Trophoblast cell (in vitro differentiated cells and primary cell): ENCODE results near the gene PRSS48.
"Not testable (repeated sequence)": the region's sequence is repeated elsewhere in the genome, so short reads cannot be mapped to it uniquely, and the experiment has no call there.

Experiments
- DNase-seq, 2 donors: peaks; one replicate each; pipeline ENCODE4 v3.0.0-alpha.2; 2016
- H2AFZ ChIP-seq: 2 replicates; pipeline ENCODE4 v1.6.1; 2013; ENCODE audit warnings: low read length, moderate library complexity, mild to moderate bottlenecking; ENCODE audit not compliant: insufficient read depth, poor library complexity
- H2AK5ac ChIP-seq: 2 replicates; pipeline ENCODE4 v1.6.1; 2013; ENCODE audit warnings: mild to moderate bottlenecking, low read length
- H2BK120ac ChIP-seq: 2 replicates; pipeline ENCODE4 v1.6.1; 2013; ENCODE audit warnings: low read length, mild to moderate bottlenecking, moderate library complexity; ENCODE audit not compliant: insufficient read depth, poor library complexity
- H2BK12ac ChIP-seq: 2 replicates; pipeline ENCODE4 v1.6.1; 2013; ENCODE audit warnings: mild to moderate bottlenecking, low read length, moderate library complexity
- H2BK5ac ChIP-seq: 2 replicates; pipeline ENCODE4 v1.6.1; 2013; ENCODE audit warnings: low read length, low read depth, moderate library complexity, mild to moderate bottlenecking; ENCODE audit not compliant: poor library complexity
- H3K14ac ChIP-seq: 2 replicates; pipeline ENCODE4 v1.6.1; 2013; ENCODE audit warnings: mild to moderate bottlenecking, low read length
- H3K18ac ChIP-seq: 2 replicates; pipeline ENCODE4 v1.6.1; 2013; ENCODE audit warnings: mild to moderate bottlenecking, low read length
- H3K23ac ChIP-seq: 2 replicates; pipeline ENCODE4 v1.6.1; 2013; ENCODE audit warnings: low read length
- H3K27ac ChIP-seq: 2 replicates; pipeline ENCODE4 v1.5.1; 2013; ENCODE audit warnings: low read depth, mild to moderate bottlenecking, inconsistent platforms, low read length, moderate library complexity
- H3K27me3 ChIP-seq: 2 replicates; pipeline ENCODE4 v1.6.1; 2013; ENCODE audit warnings: inconsistent platforms, mild to moderate bottlenecking, low read length, moderate library complexity; ENCODE audit not compliant: insufficient read depth
- H3K36me3 ChIP-seq, 2 experiments: 1 replicate in 1 of 2; 2 replicates in 1 of 2; pipeline ENCODE4 v1.6.1; 2013; ENCODE audit warnings: low read length in 2 of 2, mild to moderate bottlenecking in 2 of 2, moderate library complexity in 1 of 2; ENCODE audit not compliant: insufficient read depth in 2 of 2, control insufficient read depth in 1 of 2
- H3K4ac ChIP-seq: 2 replicates; pipeline ENCODE4 v1.6.1; 2013; ENCODE audit warnings: low read depth, mild to moderate bottlenecking, low read length, moderate library complexity
- H3K4me1 ChIP-seq, 2 experiments: 1 replicate in 1 of 2; 2 replicates in 1 of 2; pipeline ENCODE4 v1.6.1; 2013; ENCODE audit warnings: low read length in 2 of 2, mild to moderate bottlenecking in 2 of 2, moderate library complexity in 1 of 2; ENCODE audit not compliant: insufficient read depth in 2 of 2, control insufficient read depth in 1 of 2
- H3K4me2 ChIP-seq: 2 replicates; pipeline ENCODE4 v1.6.1; 2013; ENCODE audit warnings: inconsistent platforms, mild to moderate bottlenecking, low read length, moderate library complexity
- H3K4me3 ChIP-seq: 2 replicates; pipeline ENCODE4 v1.5.1; 2013; ENCODE audit warnings: mild to moderate bottlenecking, low read depth, low read length, inconsistent platforms
- H3K79me1 ChIP-seq: one replicate; pipeline ENCODE4 v1.6.1; 2013; ENCODE audit warnings: low read length
- H3K79me2 ChIP-seq: 2 replicates; pipeline ENCODE4 v1.6.1; 2013; ENCODE audit warnings: low read length, mild to moderate bottlenecking; ENCODE audit not compliant: control insufficient read depth, insufficient read depth, poor library complexity
- H3K9ac ChIP-seq: 2 replicates; pipeline ENCODE4 v1.6.1; 2013; ENCODE audit warnings: mild to moderate bottlenecking, low read length
- H3K9me3 ChIP-seq: 2 replicates; pipeline ENCODE4 v1.6.1; 2013; ENCODE audit warnings: low read depth, mild to moderate bottlenecking, control low read depth, inconsistent platforms, low read length; ENCODE audit not compliant: insufficient read depth
- H4K12ac ChIP-seq: 2 replicates; pipeline ENCODE4 v1.6.1; 2013; ENCODE audit warnings: low read depth, mild to moderate bottlenecking, low read length, moderate library complexity
- H4K8ac ChIP-seq: 2 replicates; pipeline ENCODE4 v1.6.1; 2013; ENCODE audit warnings: low read depth, mild to moderate bottlenecking, low read length, moderate library complexity
- H4K91ac ChIP-seq: one replicate; pipeline ENCODE4 v1.6.1; 2013; ENCODE audit warnings: low read depth, mild to moderate bottlenecking, low read length, moderate library complexity
- WGBS: extraction: QIAGEN DNeasy Blood & Tissue Kit; methylation state at CpG from one replicate; pipeline ENCODE4 v1.1.7; 2013; ENCODE audit warnings: missing lambda C conversion rate; ENCODE audit not compliant: insufficient read length, insufficient coverage; ENCODE audit errors: extremely low coverage; 5-methylcytosine and 5-hydroxymethylcytosine counted together

Gene PRSS48

DNA sequence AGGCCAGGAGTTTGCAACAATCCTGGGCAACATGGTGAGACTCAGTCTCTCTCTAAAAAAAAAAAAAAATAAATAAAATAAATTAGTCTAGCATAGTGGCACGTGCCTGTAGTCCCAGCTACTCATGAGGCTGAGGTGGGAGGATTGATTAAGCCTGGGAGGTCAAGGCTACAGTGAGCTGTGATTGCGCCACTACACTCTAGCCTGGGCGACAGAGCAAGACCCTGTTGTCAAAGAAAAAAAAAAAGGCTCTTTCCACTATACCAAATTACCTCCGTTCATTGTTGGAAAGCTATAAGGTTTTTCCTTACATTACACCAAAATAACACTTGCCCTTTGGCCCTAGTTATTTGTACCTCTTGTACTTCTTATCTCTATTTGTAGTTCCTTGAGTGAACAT lies 9.9 kb upstream of the PRSS48 start:
- H2BK12ac ChIP-seq, result no peak overlapping the region
- H3K36me3 ChIP-seq, result no peaks in the 10 kb centered on the region
- no CpG with 5 or more reads among the region's 4 CpGs for WGBS
- H3K27me3 ChIP-seq, result no peaks in the 10 kb centered on the region
- no peak overlapping the region for H2AK5ac ChIP-seq
- no peak overlapping the region for H3K4me3 ChIP-seq
- H3K9me3 ChIP-seq, result no peaks in the 10 kb centered on the region
- H4K12ac ChIP-seq, result no peak overlapping the region
- H3K79me2 ChIP-seq, result no peaks in the 10 kb centered on the region
- H3K18ac ChIP-seq, result no peak overlapping the region
- no peaks in the 10 kb centered on the region for H3K79me1 ChIP-seq
- no peak overlapping the region for H4K91ac ChIP-seq
- no peak overlapping the region for H2AFZ ChIP-seq
- no peak for DNase-seq
- H3K4ac ChIP-seq, result no peak overlapping the region
- H3K4me2 ChIP-seq, result no peak overlapping the region
- no peak overlapping the region for H3K27ac ChIP-seq
- no peak overlapping the region for H2BK120ac ChIP-seq
- H3K14ac ChIP-seq, result no peak overlapping the region
- H2BK5ac ChIP-seq, result no peak overlapping the region
- H4K8ac ChIP-seq, result no peak overlapping the region
- H3K9ac ChIP-seq, result no peak overlapping the region
- H3K4me1 ChIP-seq, result peaks cover 3% of the 10 kb centered on the region in 2 experiments
- no peak overlapping the region for H3K23ac ChIP-seq

GRCh38 chr4:151267822-151268535 lies 9.0 kb upstream of the PRSS48 start:
- Histone ChIP-seq H4K12ac (no peak overlapping the region), H3K9me3 (no peaks in the 10 kb centered on the region), H3K4me1 (no peaks in the 10 kb centered on the region), H4K91ac (no peak overlapping the region), H3K36me3 (no peaks in the 10 kb centered on the region), H3K14ac (no peak overlapping the region), H3K79me1 (no peaks in the 10 kb centered on the region), H3K27me3 (no peaks in the 10 kb centered on the region), H4K8ac (no peak overlapping the region), H3K79me2 (no peaks in the 10 kb centered on the region), H3K27ac (no peak overlapping the region), H2AFZ (no peak overlapping the region), H3K18ac (no peak overlapping the region), H3K4ac (no peak overlapping the region), H3K9ac (no peak overlapping the region), H2AK5ac (no peak overlapping the region), H3K23ac (no peak overlapping the region), H3K4me2 (no peak overlapping the region), H2BK120ac (no peak overlapping the region), H3K4me3 (no peak overlapping the region), H2BK12ac (no peak overlapping the region), H2BK5ac (no peak overlapping the region)
- DNase-seq, result peak; percentile 60 to 86
- WGBS, result no CpG with 5 or more reads among the region's 7 CpGs

DNA sequence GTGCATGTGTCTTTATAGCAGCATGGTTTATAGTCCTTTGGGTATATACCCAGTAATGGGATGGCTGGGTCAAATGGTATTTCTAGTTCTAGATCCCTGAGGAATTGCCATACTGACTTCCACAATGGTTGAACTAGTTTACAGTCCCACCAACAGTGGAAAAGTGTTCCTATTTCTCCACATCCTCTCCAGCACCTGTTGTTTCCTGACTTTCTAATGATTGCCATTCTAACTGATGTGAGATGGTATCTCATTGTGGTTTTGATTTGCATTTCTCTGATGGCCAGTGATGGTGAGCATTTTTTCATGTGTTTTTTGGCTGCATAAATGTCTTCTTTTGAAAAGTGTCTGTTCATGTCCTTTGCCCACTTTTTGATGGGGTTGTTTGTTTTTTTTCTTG lies 8.1 kb upstream of the PRSS48 start:
- not testable (repeated sequence) for H3K79me1 ChIP-seq, H2BK5ac ChIP-seq, H3K27me3 ChIP-seq, H3K18ac ChIP-seq, H3K4me2 ChIP-seq, H4K12ac ChIP-seq, DNase-seq, H3K4me3 ChIP-seq, H2BK120ac ChIP-seq, H3K9ac ChIP-seq, H2BK12ac ChIP-seq, H3K4me1 ChIP-seq, H3K36me3 ChIP-seq, H4K91ac ChIP-seq, H2AFZ ChIP-seq, H3K9me3 ChIP-seq, H3K4ac ChIP-seq, H3K23ac ChIP-seq, H3K14ac ChIP-seq, H4K8ac ChIP-seq, H2AK5ac ChIP-seq, H3K27ac ChIP-seq, H3K79me2 ChIP-seq

- no peak overlapping the region for H3K23ac ChIP-seq
- H3K4ac ChIP-seq, result no peak overlapping the region
- H3K18ac ChIP-seq, result no peak overlapping the region
- no peak overlapping the region for H3K14ac ChIP-seq
- H2BK120ac ChIP-seq, result no peak overlapping the region
- H2BK12ac ChIP-seq, result no peak overlapping the region
- no peaks in the 10 kb centered on the region for H3K79me2 ChIP-seq
- H4K8ac ChIP-seq, result no peak overlapping the region
- H3K4me3 ChIP-seq, result no peak overlapping the region
- H3K4me2 ChIP-seq, result no peak overlapping the region
- peaks cover 0 to 2% of the 10 kb centered on the region in 2 experiments for H3K36me3 ChIP-seq
- H3K27ac ChIP-seq, result no peak overlapping the region
- H2BK5ac ChIP-seq, result no peak overlapping the region
- no peaks in the 10 kb centered on the region for H3K79me1 ChIP-seq
- H4K91ac ChIP-seq, result no peak overlapping the region
- no peak for DNase-seq
- H3K9me3 ChIP-seq, result no peaks in the 10 kb centered on the region
- H2AFZ ChIP-seq, result no peak overlapping the region
- H3K4me1 ChIP-seq, result peaks cover 0 to 2% of the 10 kb centered on the region in 2 experiments
- no CpG with 5 or more reads among the region's 4 CpGs for WGBS
- H4K12ac ChIP-seq, result no peak overlapping the region
- H3K27me3 ChIP-seq, result no peaks in the 10 kb centered on the region
- H2AK5ac ChIP-seq, result no peak overlapping the region
- no peak overlapping the region for H3K9ac ChIP-seq
These were observed 7.7 kb downstream of the PRSS48 start for GRCh38 chr4:151284534-151285245.
